K562 (cell line): ENCODE results near the gene LRRC3C. TPM values are rescaled to one million over a fixed set of nuclear protein-coding genes. Genes with fewer than 3 reads are reported as not detected.

Experiments used
- C11orf30 ChIP-seq: fragments of 450-650 bp; IDR thresholded peaks from 2 replicates; pipeline ENCODE4 v1.6.1; 2016; ENCODE audit warnings: low read depth, mild to moderate bottlenecking
- CREB3L1 ChIP-seq: fragments of 450-650 bp; IDR thresholded peaks from 2 replicates; pipeline ENCODE4 v1.6.1; 2014; ENCODE audit warnings: low read depth, mild to moderate bottlenecking, moderate library complexity, borderline replicate concordance
- ELF2 ChIP-seq: fragments of 250-450 bp; sonication (Bioruptor Pico); IDR thresholded peaks from 2 replicates; pipeline ENCODE4 v1.5.0; 2021; ENCODE audit warnings: mild to moderate bottlenecking
- EWSR1 ChIP-seq: fragments of 450-650 bp; IDR thresholded peaks from 2 replicates; pipeline ENCODE4 v1.6.1; 2018; ENCODE audit warnings: borderline replicate concordance, mild to moderate bottlenecking, low read depth, moderate library complexity; ENCODE audit not compliant: partially characterized antibody
- FOXP1 ChIP-seq: sonication (generic); formaldehyde crosslinking; IDR thresholded peaks from 2 replicates; pipeline ENCODE4 v1.8.0; 2022; ENCODE audit warnings: mild to moderate bottlenecking, missing genetic modification reagents
- GABPB2 ChIP-seq: fragments of 250-450 bp; sonication (Bioruptor Pico); conservative IDR thresholded peaks from 2 replicates; pipeline ENCODE4 v1.5.1; 2021; ENCODE audit warnings: mild to moderate bottlenecking
- GATA2 ChIP-seq: sonication (generic); formaldehyde crosslinking; IDR thresholded peaks from 2 replicates; pipeline ENCODE4 v1.4.0; 2020; ENCODE audit warnings: mild to moderate bottlenecking, missing genetic modification reagents
- MCM3 ChIP-seq: fragments of 450-650 bp; IDR thresholded peaks from 2 replicates; pipeline ENCODE4 v1.6.1; 2016
- MLX ChIP-seq, 2 experiments: fragments of 450-650 bp in 1 of 2; sonication (generic) in 1 of 2; formaldehyde crosslinking; conservative IDR thresholded peaks; 2 replicates each; pipeline versions ENCODE4 v1.4.0 to v1.8.1; 2020 to 2022; ENCODE audit warnings: mild to moderate bottlenecking in 1 of 2, missing genetic modification reagents in 1 of 2
- NFIX ChIP-seq: fragments of 250-450 bp; sonication (Bioruptor Pico); IDR thresholded peaks from 2 replicates; pipeline ENCODE4 v1.4.0; 2020; ENCODE audit warnings: low read depth, mild to moderate bottlenecking, moderate library complexity
- OTX1 ChIP-seq: fragments of 450-650 bp; formaldehyde crosslinking; IDR thresholded peaks from 2 replicates; pipeline ENCODE4 v1.4.0; 2022; ENCODE audit warnings: mild to moderate bottlenecking
- POLR2AphosphoS5 ChIP-seq: IDR thresholded peaks from 2 replicates; pipeline ENCODE4 v1.6.1; 2011; ENCODE audit warnings: mild to moderate bottlenecking, low read depth, low read length, moderate library complexity; ENCODE audit not compliant: control insufficient read depth, insufficient read depth
- POLR3A ChIP-seq: IDR thresholded peaks from 2 replicates; pipeline ENCODE4 v1.6.1; 2011; ENCODE audit warnings: borderline replicate concordance, mild to moderate bottlenecking, moderate library complexity; ENCODE audit not compliant: insufficient read length, insufficient read depth; ENCODE audit errors: extremely low read depth
- RBM34 ChIP-seq: fragments of 200-400 bp; formaldehyde crosslinking; IDR thresholded peaks from 2 replicates; pipeline ENCODE4 v1.6.1; 2018; ENCODE audit warnings: low read length, borderline replicate concordance; ENCODE audit not compliant: insufficient read depth
- SAP30 ChIP-seq: fragments of 200-600 bp; sonication (generic); IDR thresholded peaks from 2 replicates; pipeline ENCODE4 v1.6.1; 2012; ENCODE audit warnings: borderline replicate concordance, low read depth, mild to moderate bottlenecking, moderate library complexity, low read length, control low read depth, inconsistent platforms; ENCODE audit not compliant: insufficient read depth, poor library complexity, severe bottlenecking
- SMAD4 ChIP-seq: fragments of 250-450 bp; sonication (Bioruptor Pico); conservative IDR thresholded peaks from 2 replicates; pipeline ENCODE4 v1.8.0; 2021; ENCODE audit warnings: inconsistent platforms, mild to moderate bottlenecking, moderate library complexity
- SNRNP70 ChIP-seq: fragments of 200-400 bp; formaldehyde crosslinking; optimal IDR thresholded peaks from 2 replicates; pipeline ENCODE3; 2017; ENCODE audit warnings: low read depth, low read length
- ZNF133 ChIP-seq: fragments of 250-450 bp; sonication (Bioruptor Pico); IDR thresholded peaks from 2 replicates; pipeline ENCODE4 v1.4.0; 2020; ENCODE audit warnings: mild to moderate bottlenecking
- ZNF511 ChIP-seq: sonication (generic); formaldehyde crosslinking; IDR thresholded peaks from 2 replicates; pipeline ENCODE4 v1.8.0; 2022; ENCODE audit warnings: mild to moderate bottlenecking, missing genetic modification reagents
- ZNF592 ChIP-seq: fragments of 450-650 bp; IDR thresholded peaks from 2 replicates; pipeline ENCODE4 v1.6.1; 2017; ENCODE audit warnings: antibody characterized with exemption, mild to moderate bottlenecking
- polyA plus RNA-seq, 8 experiments: library from polyadenylated mRNA; depleted of rRNA in 4 of 8; stranded (reverse) in 5 of 8; unstranded in 3 of 8; fragments of >200 nt; fragmentation: Nextera tagmentation in 2 of 8; fragmentation: Illumina TruSeq in 1 of 8; extraction: Ambion mirVana in 2 of 8; extraction: Trizol in 1 of 8; gene quantifications; 2 replicates each; pipeline versions ENCODE4 v1.2.1 to v1.2.3, GENCODE V29; 2011 to 2014; ENCODE audit warnings: inconsistent platforms in 1 of 8, missing spikeins in 1 of 8
- total RNA-seq, 7 experiments: library from RNA; depleted of rRNA in 6 of 7; stranded (reverse); fragments of >200 nt in 6 of 7; fragmentation: Illumina TruSeq in 2 of 7; extraction: Trizol in 2 of 7; gene quantifications; 2 replicates each; pipeline versions ENCODE4 v1.2.1 to v1.2.3, GENCODE V29; 2011 to 2021; ENCODE audit warnings: low replicate concordance in 1 of 7

The LRRC3C gene
- total and polyA plus RNA-seq, 9 of the 15 experiments (the other 6 are each of a cell fraction or from before 2014, with no cell fraction given): not detected

- peak; percentile 67 for TF ChIP-seq SMAD4 (CRISPR knock-in tag)
- TF ChIP-seq CREB3L1: peak; percentile 85
- peak; percentile 86 for TF ChIP-seq SAP30
- peak; percentile 72; the same call in 1 of the 2 replicates for TF ChIP-seq FOXP1
- TF ChIP-seq MCM3: no peak
- peak; percentile 80 for TF ChIP-seq ZNF592
- TF ChIP-seq ZNF133 (CRISPR knock-in tag): no peak
- TF ChIP-seq EWSR1: no peak
- no peak for TF ChIP-seq OTX1 (CRISPR knock-in tag)
- peak; percentile 87 for TF ChIP-seq POLR2AphosphoS5
- peak; percentile 90 for TF ChIP-seq C11orf30
- no peak for TF ChIP-seq RBM34
- no peak for TF ChIP-seq SNRNP70
- no peak for TF ChIP-seq NFIX (CRISPR knock-in tag)
- TF ChIP-seq MLX (CRISPR knock-in tag; conservative IDR thresholded peaks at IDR 0.05): 0 out of 4 replicates have a peak, but pooled peaks of 1 of the 2 experiments have one; percentile 18
- TF ChIP-seq POLR3A: no peak
- peak; percentile 57; the same call in 1 of the 2 replicates for TF ChIP-seq ZNF511 (CRISPR knock-in tag)
- TF ChIP-seq ELF2 (CRISPR knock-in tag): peak; percentile 63; the same call in 1 of the 2 replicates
- TF ChIP-seq GATA2: peak; percentile 42; the same call in 1 of the 2 replicates
- TF ChIP-seq GABPB2: no peak
Observed at GRCh38 chr17:39980351-39981206, 53.0 kb downstream of the LRRC3C start, which contains the start of gene PSMD3 (continued).
